NT2/D1 (cell line): ENCODE results near the gene AGBL4.

ENCODE experiments used
- YY1 ChIP-seq: IDR thresholded peaks from 2 replicates; pipeline ENCODE4 v1.6.1; 2011; ENCODE audit not compliant: insufficient read length, insufficient read depth
- ZNF274 ChIP-seq: IDR thresholded peaks from 2 replicates; pipeline ENCODE4 v1.6.1; 2011; ENCODE audit warnings: mild to moderate bottlenecking, low read depth, low read length

DNA sequence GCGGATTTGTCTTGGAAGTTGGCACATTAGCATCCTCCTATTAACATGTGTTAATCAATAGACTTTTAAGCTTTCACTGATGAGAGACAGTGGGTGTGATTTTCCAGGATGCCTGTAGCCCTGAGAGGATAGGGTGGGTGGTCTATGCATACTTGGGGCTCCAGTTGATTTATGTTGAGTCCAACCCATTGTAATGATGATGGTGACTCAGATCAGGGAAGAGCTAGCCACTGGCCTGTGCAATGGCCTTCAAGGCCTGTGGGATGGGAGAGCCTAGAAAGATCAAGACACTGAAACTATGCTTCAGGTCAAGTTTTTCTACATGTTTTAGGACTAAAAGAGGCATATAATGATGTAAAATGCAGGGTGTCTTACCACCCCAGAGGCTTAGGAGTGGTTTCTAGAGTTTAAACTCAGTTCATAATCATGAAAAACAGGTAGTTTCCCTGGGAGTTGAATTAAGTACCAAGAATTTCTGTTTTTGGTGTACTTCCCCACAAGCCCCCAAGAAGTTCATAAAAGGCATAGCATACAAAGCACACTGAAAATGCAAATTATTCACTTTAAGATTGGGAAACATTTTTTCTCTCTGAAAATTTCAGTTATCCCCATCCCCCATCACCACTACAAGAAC lies 1267.0 kb downstream of the AGBL4 start:
- no peak for TF ChIP-seq YY1
- no peak for TF ChIP-seq ZNF274
